OCI-LY1 (cell line): ENCODE data around the gene URAD.
"Not testable (repeated sequence)": the region's sequence is repeated elsewhere in the genome, so short reads cannot be mapped to it uniquely, and the experiment has no call there.

Experiments used
- H2AFZ ChIP-seq: fragments of 200-600 bp; sonication (generic), shearing (Covaris generic); 2 replicates; pipeline ENCODE4 v1.6.0; 2014; ENCODE audit warnings: antibody characterized with exemption, mild to moderate bottlenecking, low read length
- H3F3A ChIP-seq: fragments of 200-600 bp; sonication (generic), shearing (Covaris generic); 2 replicates; pipeline ENCODE4 v1.6.0; 2014; ENCODE audit warnings: mild to moderate bottlenecking, antibody characterized with exemption, low read length, moderate library complexity; ENCODE audit not compliant: insufficient read depth
- H3K27ac ChIP-seq: fragments of 200-600 bp; sonication (generic); 2 replicates; pipeline ENCODE4 v1.5.1; 2014; ENCODE audit warnings: low read length, mixed run types, mild to moderate bottlenecking, low read depth; ENCODE audit not compliant: poor library complexity, severe bottlenecking
- H3K27me3 ChIP-seq: fragments of 200-600 bp; sonication (generic); 2 replicates; pipeline ENCODE4 v1.6.0; 2014; ENCODE audit warnings: antibody characterized with exemption, mild to moderate bottlenecking, low read length, moderate library complexity; ENCODE audit not compliant: insufficient read depth
- H3K36me3 ChIP-seq: fragments of 200-600 bp; sonication (generic); 2 replicates; pipeline ENCODE4 v1.6.1; 2014; ENCODE audit warnings: mild to moderate bottlenecking, antibody characterized with exemption, low read length, moderate library complexity, mixed read lengths; ENCODE audit not compliant: insufficient read depth
- H3K4me1 ChIP-seq: fragments of 200-600 bp; sonication (generic); 2 replicates; pipeline ENCODE4 v1.5.1; 2014; ENCODE audit warnings: mild to moderate bottlenecking, low read length, moderate library complexity; ENCODE audit not compliant: insufficient read depth, severe bottlenecking
- H3K4me2 ChIP-seq: fragments of 200-600 bp; sonication (generic), shearing (Covaris generic); 2 replicates; pipeline ENCODE4 v1.6.1; 2014; ENCODE audit warnings: low read length
- H3K4me3 ChIP-seq: fragments of 200-600 bp; sonication (generic); 2 replicates; pipeline ENCODE4 v1.5.1; 2014; ENCODE audit warnings: low read length, low read depth, mild to moderate bottlenecking, mixed read lengths; ENCODE audit not compliant: poor library complexity, severe bottlenecking
- H3K79me2 ChIP-seq: fragments of 200-600 bp; shearing (Covaris generic); 2 replicates; pipeline ENCODE4 v1.6.1; 2016; ENCODE audit warnings: mixed run types, low read length, mixed read lengths; ENCODE audit not compliant: insufficient read depth
- H3K9ac ChIP-seq: fragments of 200-600 bp; sonication (generic), shearing (Covaris generic); 2 replicates; pipeline ENCODE4 v1.6.1; 2014; ENCODE audit warnings: mild to moderate bottlenecking, low read length, mixed read lengths
- H3K9me2 ChIP-seq: fragments of 200-600 bp; sonication (generic), shearing (Covaris generic); 2 replicates; pipeline ENCODE4 v1.6.1; 2014; ENCODE audit warnings: low read depth, mild to moderate bottlenecking, low read length, mixed read lengths
- H3K9me3 ChIP-seq: fragments of 200-600 bp; shearing (Covaris generic); 2 replicates; pipeline ENCODE4 v1.6.1; 2014; ENCODE audit warnings: low read length, mixed read lengths
- H4K20me1 ChIP-seq: fragments of 200-600 bp; sonication (generic), shearing (Covaris generic); 2 replicates; pipeline ENCODE4 v1.6.0; 2016; ENCODE audit warnings: mild to moderate bottlenecking, low read length; ENCODE audit not compliant: insufficient read depth
- EZH2 ChIP-seq: fragments of 200-600 bp; sonication (generic), shearing (Covaris generic); IDR thresholded peaks from 2 replicates; pipeline ENCODE4 v1.8.0; 2017; ENCODE audit warnings: borderline replicate concordance, mixed run types, mild to moderate bottlenecking, antibody characterized with exemption, low read length, moderate library complexity, mixed read lengths
- TF ChIP-seq, protein P1 (sequence below): fragments of 200-600 bp; sonication (generic), shearing (Covaris generic); IDR thresholded peaks from 2 replicates; pipeline ENCODE4 v1.5.1; 2017; ENCODE audit warnings: mild to moderate bottlenecking, antibody characterized with exemption, low read length, moderate library complexity, mixed read lengths

URAD gene

DNA sequence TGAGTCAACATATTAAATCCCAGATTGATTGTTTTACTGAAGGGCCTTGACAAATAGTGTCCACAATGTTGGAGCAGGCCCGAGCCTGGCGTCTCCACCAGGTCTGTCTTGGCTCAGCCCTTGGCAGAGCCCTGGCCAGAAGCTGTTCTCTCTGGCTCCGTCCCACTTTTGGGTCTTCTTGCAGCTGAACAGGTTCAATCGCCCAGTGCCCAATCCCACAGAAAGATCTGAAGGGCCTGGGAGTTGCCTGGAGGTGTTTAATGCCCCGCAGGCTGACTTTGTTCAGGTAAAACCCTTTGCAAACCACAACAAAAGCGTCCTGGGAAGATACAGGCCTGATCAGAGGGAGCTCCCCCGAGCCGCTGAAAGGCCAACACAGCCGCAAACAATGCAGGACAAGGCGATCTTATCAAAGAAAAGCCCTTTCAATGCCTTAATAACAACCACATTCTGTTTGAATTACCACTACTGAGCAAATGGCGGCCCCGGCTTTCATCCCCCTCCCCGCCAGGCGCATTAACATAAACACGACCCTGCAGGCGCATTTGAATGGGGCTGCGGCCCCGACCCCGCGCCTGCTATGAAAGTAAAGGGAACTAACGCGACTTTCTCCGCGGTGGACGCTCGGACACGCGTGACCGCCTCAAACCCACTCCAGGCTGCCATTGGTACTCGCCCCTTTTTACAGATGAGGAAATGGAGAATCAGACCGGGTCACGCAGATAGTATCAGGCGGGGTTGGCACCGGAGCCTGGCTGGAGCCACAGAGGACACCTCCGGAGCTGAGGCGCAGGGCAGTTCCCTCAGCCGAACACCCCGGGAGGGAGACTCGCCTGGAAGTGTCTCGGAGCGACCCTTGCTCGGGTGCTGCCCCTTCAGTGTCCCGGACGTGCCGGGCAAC lies 22.5 kb downstream of the URAD start:
- no peak overlapping the region for H3K4me2 ChIP-seq
- H3K4me3 ChIP-seq, result no peak overlapping the region
- H3K79me2 ChIP-seq, result no peaks in the 10 kb centered on the region
- no peaks in the 10 kb centered on the region for H3K27me3 ChIP-seq
- no peak overlapping the region for H3K27ac ChIP-seq
- H3F3A ChIP-seq, result no peaks in the 10 kb centered on the region
- no peak for TF ChIP-seq EZH2
- TF ChIP-seq, protein P1, sequence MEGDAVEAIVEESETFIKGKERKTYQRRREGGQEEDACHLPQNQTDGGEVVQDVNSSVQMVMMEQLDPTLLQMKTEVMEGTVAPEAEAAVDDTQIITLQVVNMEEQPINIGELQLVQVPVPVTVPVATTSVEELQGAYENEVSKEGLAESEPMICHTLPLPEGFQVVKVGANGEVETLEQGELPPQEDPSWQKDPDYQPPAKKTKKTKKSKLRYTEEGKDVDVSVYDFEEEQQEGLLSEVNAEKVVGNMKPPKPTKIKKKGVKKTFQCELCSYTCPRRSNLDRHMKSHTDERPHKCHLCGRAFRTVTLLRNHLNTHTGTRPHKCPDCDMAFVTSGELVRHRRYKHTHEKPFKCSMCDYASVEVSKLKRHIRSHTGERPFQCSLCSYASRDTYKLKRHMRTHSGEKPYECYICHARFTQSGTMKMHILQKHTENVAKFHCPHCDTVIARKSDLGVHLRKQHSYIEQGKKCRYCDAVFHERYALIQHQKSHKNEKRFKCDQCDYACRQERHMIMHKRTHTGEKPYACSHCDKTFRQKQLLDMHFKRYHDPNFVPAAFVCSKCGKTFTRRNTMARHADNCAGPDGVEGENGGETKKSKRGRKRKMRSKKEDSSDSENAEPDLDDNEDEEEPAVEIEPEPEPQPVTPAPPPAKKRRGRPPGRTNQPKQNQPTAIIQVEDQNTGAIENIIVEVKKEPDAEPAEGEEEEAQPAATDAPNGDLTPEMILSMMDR, result no peak
- no peak overlapping the region for H2AFZ ChIP-seq
- no peaks in the 10 kb centered on the region for H3K4me1 ChIP-seq
- H3K9me3 ChIP-seq, result no peaks in the 10 kb centered on the region
- H3K36me3 ChIP-seq, result no peaks in the 10 kb centered on the region
- no peaks in the 10 kb centered on the region for H4K20me1 ChIP-seq
- no peaks in the 10 kb centered on the region for H3K9me2 ChIP-seq
- H3K9ac ChIP-seq, result no peak overlapping the region

DNA sequence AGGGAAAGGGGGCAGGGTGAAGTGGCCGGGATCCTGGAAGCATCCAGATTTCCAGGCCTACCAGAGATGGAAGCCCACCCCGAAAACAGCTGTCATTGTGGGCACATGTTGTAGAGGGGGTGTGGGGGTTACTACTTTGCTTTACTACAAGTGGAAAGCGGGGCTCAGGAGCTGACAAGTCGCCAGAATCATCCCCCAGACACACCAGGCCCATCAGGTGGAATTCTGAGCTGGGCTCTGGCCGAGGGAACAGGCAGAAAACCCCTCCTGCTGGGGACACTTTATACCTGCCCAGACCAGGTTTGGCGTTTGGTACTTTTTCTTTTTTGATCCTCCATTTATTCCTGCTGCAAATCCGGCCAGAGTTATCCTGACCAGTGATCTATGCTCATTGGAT lies 23.2 kb downstream of the URAD start:
- Histone ChIP-seq H3K79me2 (no peaks in the 10 kb centered on the region), H3K27ac (no peak overlapping the region), H3K4me1 (no peaks in the 10 kb centered on the region), H3K9me3 (no peaks in the 10 kb centered on the region), H2AFZ (no peak overlapping the region), H3K4me3 (no peak overlapping the region), H3K4me2 (no peak overlapping the region), H3K36me3 (no peaks in the 10 kb centered on the region), H3F3A (no peaks in the 10 kb centered on the region), H3K27me3 (no peaks in the 10 kb centered on the region), H3K9ac (no peak overlapping the region), H4K20me1 (no peaks in the 10 kb centered on the region), H3K9me2 (no peaks in the 10 kb centered on the region)
- no peak for TF ChIP-seq EZH2
- TF ChIP-seq, protein P1, result no peak

DNA sequence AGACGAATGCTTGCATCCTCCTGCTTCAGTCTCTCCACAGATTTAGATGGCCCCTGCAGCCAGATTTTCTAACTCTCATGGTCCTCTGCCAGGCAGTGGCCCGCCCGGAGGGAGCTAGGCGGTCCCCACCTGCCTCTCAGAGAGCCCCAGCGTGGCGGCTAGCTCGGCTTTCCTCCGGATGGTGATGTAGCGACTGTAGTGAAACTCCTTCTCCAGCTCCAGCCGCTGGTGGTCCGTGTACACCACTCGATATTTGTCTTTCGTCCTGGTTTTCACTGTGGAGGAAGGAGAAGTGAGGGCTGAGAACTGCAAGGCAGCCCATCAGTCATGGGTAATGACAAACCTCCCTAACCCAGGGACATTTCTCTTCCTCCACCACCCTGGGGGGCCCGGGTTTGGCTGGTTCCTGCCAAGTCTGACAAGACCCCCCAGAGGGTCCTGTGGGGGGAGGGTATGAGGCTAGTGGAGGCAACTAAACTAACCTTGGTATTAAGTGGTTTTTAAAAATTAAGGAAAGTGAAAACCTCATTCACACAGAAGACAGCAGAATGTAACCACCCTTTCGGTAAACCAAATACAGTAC lies 23.7 kb downstream of the URAD start:
- Histone ChIP-seq H3K27me3 (no peaks in the 10 kb centered on the region), H3F3A (no peaks in the 10 kb centered on the region), H3K27ac (no peak overlapping the region), H3K9ac (no peak overlapping the region), H3K9me3 (no peaks in the 10 kb centered on the region), H3K4me1 (no peaks in the 10 kb centered on the region), H4K20me1 (no peaks in the 10 kb centered on the region), H3K4me3 (no peak overlapping the region), H3K9me2 (no peaks in the 10 kb centered on the region), H3K4me2 (no peak overlapping the region), H3K36me3 (no peaks in the 10 kb centered on the region), H3K79me2 (no peaks in the 10 kb centered on the region), H2AFZ (no peak overlapping the region)
- TF ChIP-seq, protein P1, result no peak
- TF ChIP-seq EZH2, result no peak

DNA sequence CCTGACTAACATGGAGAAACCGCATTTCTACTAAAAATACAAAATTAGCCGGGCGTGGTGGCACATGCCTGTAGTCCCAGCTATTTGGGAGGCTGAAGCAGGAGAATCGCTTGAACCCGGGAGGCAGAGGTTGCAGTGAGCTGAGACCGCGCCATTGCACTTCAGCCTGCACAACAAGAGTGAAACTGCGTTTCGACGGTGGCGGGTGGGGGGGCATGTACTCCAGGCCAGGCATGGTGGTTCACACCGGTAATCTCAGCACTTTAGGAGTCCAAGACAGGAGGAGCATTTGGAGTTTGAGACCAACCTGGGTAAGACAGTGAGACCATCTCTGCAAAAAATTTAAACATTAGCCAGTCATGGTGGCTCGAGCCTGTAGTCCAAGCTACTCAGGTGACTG lies 24.3 kb downstream of the URAD start:
- H3K9ac ChIP-seq, H3K27me3 ChIP-seq, H3K4me1 ChIP-seq: not testable (repeated sequence)

More for the DNA sequence above, 24.3 kb downstream of the URAD start:
- H4K20me1 ChIP-seq, H3K4me2 ChIP-seq, H3K36me3 ChIP-seq, H3F3A ChIP-seq, H2AFZ ChIP-seq, H3K9me2 ChIP-seq, H3K9me3 ChIP-seq, H3K4me3 ChIP-seq, H3K79me2 ChIP-seq, H3K27ac ChIP-seq: not testable (repeated sequence)
